ENCODE results near the gene ELN. TPM values are rescaled to one million over a fixed set of nuclear protein-coding genes. Genes with fewer than 3 reads are reported as not detected.
A peak's percentile ranks its signal among the peaks of the same experiment; 100 is the strongest.
"Not testable (repeated sequence)": the region's sequence is repeated elsewhere in the genome, so short reads cannot be mapped to it uniquely, and the experiment has no call there.

The ELN gene
- total RNA-seq, 1 experiment from 2014 or later: 0.20 TPM

DNA sequence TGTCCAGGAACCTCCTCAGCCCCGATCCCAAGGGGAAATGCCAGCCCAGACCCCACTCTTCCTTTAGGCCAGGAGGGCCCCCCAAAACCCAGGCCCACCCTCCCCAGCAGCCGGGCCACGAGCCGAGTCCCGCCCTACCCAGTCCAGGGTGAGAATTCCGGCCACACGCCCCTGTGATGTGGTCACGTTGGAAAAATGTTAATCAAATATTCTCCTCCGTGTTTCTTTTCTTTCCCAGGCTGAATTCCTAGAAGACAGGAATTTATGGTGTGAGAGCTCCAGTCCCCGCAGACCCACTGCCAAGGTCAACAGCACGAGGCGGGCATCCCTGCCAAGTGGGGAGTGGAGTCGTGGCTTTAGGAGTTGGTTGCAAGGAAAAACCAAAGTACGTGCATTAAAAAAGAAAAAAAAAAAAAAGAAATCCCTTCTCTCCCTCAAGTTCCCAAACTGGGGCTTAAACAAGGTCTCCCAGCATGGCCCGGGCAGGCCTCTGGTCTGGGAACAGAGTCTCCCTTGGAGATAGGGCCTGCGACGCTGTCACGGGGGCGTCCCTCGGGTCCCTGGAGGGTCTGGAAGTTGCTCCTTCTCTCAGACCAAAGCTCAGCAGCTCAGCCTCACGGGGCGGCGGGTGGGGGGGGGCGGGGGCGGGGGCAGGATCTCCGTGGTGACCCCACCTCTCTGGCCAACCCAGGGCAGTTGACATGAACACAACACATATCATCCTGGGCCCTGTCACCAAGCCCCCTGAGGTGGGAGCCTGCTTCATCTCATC lies 28.1 kb upstream of the ELN start:
- in situ Hi-C loops (cut with HindIII; ENCODE audit: low sequenced_read_pairs): loop anchor here (25.0 kb wide), 1 partner anchor 138 kb away; the partner anchor contains the start of gene TMEM270
- DNase-seq (ENCODE audit: low spot score): no peak

DNA sequence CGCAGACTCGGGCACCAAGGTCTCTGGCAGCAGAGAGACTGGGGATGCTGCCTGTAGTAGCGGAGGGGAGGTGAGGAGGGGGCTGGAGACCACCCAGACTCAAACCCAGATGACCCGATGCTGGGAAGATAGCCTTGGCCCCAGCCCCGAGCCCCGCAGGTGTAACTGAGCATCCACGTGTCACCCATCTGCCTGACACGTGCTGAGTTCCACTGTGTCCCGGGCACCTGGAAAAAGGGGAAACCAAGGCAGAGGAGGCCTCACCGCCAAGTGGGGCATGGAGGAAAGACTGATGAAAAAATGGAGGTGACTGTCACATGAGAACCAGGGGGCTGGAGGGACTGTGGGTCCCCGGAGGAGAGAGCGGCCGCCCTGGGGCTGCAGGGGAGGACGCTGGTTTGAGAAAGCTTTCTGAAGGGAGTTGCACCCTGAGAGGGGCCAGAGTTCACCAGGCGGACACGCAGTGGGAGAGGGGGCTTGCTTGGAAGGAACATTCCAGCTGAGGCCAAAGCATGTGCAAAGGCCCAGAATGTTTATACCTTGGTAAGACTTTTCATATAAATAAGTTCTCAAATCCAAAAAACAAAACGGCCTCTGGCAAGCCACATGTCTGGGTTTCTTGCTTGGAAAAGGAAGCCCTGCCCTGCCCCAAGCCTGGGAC lies 27.4 kb upstream of the ELN start:
- in situ Hi-C loops (cut with HindIII; ENCODE audit: low sequenced_read_pairs): loop anchor here (25.0 kb wide), 1 partner anchor 138 kb away; the partner anchor contains the start of gene TMEM270
- DNase-seq (ENCODE audit: low spot score): no peak

DNA sequence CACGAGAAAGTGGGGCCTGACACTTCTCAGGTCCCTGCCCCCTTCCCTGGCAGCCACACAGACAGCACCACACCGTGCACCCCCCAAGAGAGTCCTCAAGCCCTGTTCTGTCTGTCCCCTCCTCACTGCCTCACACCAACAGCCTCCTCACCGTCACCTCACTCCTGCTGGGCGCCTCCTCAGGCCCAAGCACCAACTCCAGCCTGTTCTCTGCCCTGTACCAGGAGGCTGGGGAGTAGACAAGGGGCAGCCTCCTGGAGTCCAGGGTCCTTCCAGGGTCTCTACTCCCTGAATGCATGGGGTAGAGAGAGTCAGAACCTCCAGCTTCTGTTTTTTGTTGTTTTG lies 26.9 kb upstream of the ELN start:
- DNase-seq (ENCODE audit: low spot score): no peak
- in situ Hi-C loops (cut with HindIII; ENCODE audit: low sequenced_read_pairs): loop anchor here (25.0 kb wide), 1 partner anchor 139 kb away; the partner anchor contains the start of gene TMEM270

DNA sequence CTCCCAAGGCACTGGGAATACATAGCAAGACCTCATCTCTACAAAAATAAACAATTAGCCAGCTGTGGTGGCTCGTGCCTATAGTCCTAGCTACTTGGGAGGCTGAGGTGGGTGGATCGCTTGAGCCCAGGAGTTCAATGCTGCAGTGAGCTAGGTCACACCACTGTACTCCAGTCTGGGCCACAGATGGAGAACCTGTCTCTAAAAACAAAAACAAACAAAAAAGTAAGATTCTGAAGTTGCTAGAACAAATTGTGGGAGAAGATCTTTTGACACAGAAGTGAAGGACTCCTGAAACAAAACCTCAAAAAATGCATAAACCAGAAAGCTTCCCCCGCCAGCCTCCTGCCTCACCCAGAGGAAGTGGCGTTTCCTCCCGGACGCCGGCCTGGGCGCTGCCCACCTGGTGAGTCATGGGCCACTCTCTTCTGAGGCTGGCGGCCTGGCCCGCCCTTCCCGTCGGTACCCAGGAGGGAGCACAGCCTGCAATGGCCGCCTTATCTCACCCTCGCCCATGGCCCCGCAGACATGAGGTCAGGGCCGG lies 25.4 kb upstream of the ELN start:
- no peak for DNase-seq (ENCODE audit: low spot score)
- in situ Hi-C loops (cut with HindIII; ENCODE audit: low sequenced_read_pairs): loop anchor here (25.0 kb wide), 1 partner anchor 140 kb away; the partner anchor contains the start of gene TMEM270

DNA sequence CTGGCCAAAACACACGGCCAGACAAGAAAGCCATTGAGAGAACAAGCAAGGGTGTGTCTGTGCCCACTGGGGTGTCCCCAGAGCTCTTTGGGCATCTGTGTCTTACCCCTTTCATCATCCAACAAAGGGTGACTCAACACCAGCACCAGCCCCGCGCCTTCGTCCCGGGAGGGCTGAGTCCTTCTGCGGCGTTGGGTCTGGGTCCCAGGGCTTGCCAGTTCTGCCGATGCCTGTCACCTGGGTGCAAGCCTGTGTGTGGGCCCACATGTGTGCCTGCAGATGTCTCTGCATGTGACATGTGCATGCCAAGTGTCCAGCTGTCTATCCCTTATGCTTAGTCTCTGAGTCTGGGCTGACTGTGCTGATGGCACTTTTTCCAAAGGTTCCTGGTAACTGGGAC lies 24.4 kb upstream of the ELN start:
- in situ Hi-C loops (cut with HindIII; ENCODE audit: low sequenced_read_pairs): loop anchor here (25.0 kb wide), 1 partner anchor 141 kb away; the partner anchor contains the start of gene TMEM270
- no peak for DNase-seq (ENCODE audit: low spot score)

GRCh38 chr7:74006032-74006431 lies 21.9 kb upstream of the ELN start:
- in situ Hi-C loops (cut with HindIII; ENCODE audit: low sequenced_read_pairs): loop anchor here (25.0 kb wide), 1 partner anchor 144 kb away; the partner anchor contains the start of gene TMEM270
- no peak for DNase-seq (ENCODE audit: low spot score)

DNA sequence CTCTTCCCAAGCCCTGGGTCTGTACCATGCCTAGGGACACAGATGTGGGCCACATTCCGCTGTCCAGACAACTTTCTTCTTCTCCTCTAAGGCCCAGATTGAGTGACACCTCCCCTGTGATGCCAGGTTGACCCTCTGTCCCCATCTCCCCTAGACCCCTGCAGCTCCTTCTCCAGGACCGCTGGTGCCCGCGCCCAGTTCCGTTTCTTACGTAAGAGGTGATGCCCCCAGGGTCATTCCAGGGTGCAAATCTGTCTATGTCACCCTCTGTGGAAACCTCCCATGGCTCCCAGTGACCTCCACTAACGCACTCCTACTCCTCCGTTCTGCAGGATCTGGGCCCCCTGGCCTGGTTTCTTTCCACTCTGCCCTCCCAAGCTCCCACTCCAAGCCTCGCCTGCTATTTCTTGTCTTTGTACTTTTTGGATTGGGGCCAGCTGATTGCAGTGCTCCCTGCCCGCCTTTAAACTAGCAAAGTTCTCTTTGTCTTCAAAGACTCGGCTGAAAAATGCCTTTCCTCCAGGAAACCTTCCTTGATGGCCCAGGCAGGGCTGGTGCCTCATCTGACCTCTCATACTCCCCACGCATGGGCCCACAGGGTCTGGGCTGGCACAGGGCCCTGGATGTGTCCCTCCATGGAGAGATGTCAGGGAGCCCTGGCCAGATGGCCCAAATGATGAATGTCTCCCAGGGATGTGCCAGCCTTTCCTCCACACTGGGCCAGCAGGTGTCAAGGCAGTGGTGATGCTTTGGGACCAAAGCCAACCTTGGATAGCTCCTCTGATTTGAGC lies 21.3 kb upstream of the ELN start:
- peak; percentile 37 for DNase-seq (ENCODE audit: low spot score)
- in situ Hi-C loops (cut with HindIII; ENCODE audit: low sequenced_read_pairs): loop anchor here (25.0 kb wide), 1 partner anchor 144 kb away; the partner anchor contains the start of gene TMEM270

DNA sequence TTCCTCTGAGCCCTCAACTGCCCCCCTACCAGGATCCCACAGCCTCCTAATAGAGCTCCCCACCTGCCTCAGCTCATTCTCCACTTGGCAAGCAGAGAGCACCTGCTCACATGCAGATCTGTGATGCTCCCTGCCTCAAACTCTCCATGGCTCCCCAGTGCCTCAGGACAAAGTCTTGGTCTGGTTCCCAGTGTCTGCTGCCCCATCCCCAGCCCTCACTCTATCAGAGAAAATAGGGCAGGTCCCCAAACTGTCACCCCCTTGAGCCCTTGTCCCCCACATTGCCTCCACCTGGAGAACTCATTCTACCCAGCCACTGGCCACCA lies 20.8 kb upstream of the ELN start:
- in situ Hi-C loops (cut with HindIII; ENCODE audit: low sequenced_read_pairs): loop anchor here (25.0 kb wide), 1 partner anchor 145 kb away; the partner anchor contains the start of gene TMEM270
- DNase-seq (ENCODE audit: low spot score): no peak

GRCh38 chr7:74008687-74009086 lies 19.3 kb upstream of the ELN start:
- in situ Hi-C loops (cut with HindIII; ENCODE audit: low sequenced_read_pairs): loop anchor here (25.0 kb wide), 1 partner anchor 146 kb away; the partner anchor contains the start of gene TMEM270
- no peak for DNase-seq (ENCODE audit: low spot score)

GRCh38 chr7:74009719-74010118 lies 18.3 kb upstream of the ELN start:
- DNase-seq (ENCODE audit: low spot score): no peak
- in situ Hi-C loops (cut with HindIII; ENCODE audit: low sequenced_read_pairs): loop anchor here (25.0 kb wide), 1 partner anchor 147 kb away; the partner anchor contains the start of gene TMEM270

- in situ Hi-C loops (cut with HindIII; ENCODE audit: low sequenced_read_pairs): loop anchor here (25.0 kb wide), 1 partner anchor 148 kb away; the partner anchor contains the start of gene TMEM270
- DNase-seq (ENCODE audit: low spot score): no peak
Measured at GRCh38 chr7:74010407-74010806, 17.6 kb upstream of the ELN start.

DNA sequence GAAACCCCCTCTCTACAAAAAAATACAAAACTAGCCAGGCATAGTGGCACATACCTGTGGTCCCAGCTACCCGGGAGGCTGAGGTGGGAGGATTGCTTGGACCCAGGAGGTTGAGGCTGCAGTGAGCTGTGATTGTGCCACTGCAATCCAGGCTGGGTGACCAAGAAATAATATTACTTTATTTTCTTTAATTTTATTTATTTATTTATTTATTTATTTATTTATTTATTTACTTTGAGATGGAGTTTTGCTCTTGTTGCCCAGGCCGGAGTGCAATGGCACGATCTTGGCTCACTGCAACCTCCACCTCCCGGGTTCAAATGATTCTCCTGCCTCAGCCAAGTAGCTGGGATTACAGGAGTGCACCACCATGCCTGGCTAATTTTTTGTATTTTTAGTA lies 16.6 kb upstream of the ELN start:
- not testable (repeated sequence) for DNase-seq (ENCODE audit: low spot score)
- in situ Hi-C loops (cut with HindIII; ENCODE audit: low sequenced_read_pairs): loop anchor here (25.0 kb wide), 1 partner anchor 149 kb away; the partner anchor contains the start of gene TMEM270

DNA sequence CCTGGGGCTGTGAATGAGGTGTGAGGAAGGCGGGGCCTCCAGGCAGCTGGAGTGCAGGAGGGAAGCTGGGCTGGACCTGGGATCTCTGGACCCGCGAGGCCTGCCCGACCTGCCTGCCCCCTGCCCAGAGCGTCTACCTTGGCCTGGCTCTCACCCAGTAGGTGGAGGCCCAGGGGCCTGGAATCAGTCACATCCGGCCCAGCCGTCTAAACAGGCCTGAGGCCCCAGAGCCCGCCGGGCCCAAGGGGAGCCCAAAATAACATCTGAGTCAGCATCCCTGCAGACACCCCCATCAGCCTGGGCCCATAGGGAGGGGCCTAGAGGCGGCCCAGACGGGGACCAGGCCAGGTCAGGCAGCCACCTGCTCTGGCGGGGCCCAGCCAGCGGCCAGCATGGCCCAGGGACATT lies 15.1 kb upstream of the ELN start:
- no peak for DNase-seq (ENCODE audit: low spot score)
- in situ Hi-C loops (cut with HindIII; ENCODE audit: low sequenced_read_pairs): loop anchor here (25.0 kb wide), 1 partner anchor 151 kb away; the partner anchor contains the start of gene TMEM270

DNA sequence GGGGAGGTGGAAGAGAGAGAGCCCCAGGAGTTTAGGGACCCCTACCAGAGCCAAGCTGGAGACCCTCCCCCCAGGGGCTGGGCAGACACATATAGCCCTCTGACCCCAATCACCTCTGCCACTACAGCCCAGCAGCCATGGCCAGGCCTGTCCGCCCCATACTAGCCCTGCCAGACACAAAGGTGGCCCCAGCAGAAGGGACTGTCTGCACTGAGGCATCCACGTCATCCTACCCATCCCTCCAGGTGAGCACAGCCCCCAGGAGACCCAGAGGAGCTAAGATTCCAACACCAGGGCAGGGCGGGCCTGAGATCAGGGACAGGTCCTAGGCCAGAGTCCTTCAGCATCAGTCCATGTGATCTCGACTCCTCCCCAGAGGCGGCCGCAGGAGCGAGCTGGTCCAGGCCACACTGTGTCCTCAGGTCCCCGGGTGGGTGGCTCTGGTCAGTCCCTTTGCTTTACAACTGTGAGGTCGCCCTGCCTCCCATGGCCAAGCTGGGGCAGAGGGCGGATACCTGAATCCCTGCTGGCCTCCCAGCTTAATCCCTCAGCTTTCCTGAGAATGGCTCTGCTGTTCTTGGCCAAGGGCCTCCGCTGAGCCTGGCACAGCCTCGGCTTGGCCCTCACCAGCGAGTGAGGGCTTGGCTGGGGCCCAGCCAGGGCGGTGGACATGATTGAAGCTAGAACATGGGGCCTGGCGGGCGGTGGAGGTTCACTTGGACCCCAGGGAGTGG lies 14.3 kb upstream of the ELN start:
- in situ Hi-C loops (cut with HindIII; ENCODE audit: low sequenced_read_pairs): loop anchor here (25.0 kb wide), 1 partner anchor 151 kb away; the partner anchor contains the start of gene TMEM270
- DNase-seq (ENCODE audit: low spot score): peak; percentile 91

GRCh38 chr7:74014931-74015330 lies 13.0 kb upstream of the ELN start:
- no peak for DNase-seq (ENCODE audit: low spot score)
- in situ Hi-C loops (cut with HindIII; ENCODE audit: low sequenced_read_pairs): loop anchor here (25.0 kb wide), 1 partner anchor 153 kb away; the partner anchor contains the start of gene TMEM270

DNA sequence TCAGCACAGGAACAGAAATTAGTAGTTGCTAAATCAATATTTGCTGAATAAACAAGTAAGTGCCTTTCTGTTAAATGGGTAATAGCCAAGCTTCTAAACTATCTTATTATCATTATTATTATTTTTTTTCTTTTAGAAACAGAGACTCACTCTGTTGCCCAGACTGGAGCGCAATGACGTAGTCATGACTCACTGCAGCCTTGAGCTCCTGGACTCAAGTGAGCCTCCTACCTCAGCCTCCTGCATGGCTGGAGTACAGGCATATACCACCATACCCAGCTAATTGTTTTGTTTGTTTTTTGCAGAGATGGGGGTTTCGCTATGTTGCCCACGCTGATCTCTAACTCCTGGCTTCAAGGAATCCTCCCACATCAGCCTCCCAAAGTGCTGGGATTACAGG lies 12.3 kb upstream of the ELN start:
- in situ Hi-C loops (cut with HindIII; ENCODE audit: low sequenced_read_pairs): loop anchor here (25.0 kb wide), 1 partner anchor 153 kb away; the partner anchor contains the start of gene TMEM270
- DNase-seq (ENCODE audit: low spot score): no peak

- DNase-seq (ENCODE audit: low spot score): no peak
Measured at GRCh38 chr7:74017125-74017524, 10.8 kb upstream of the ELN start.

More at GRCh38 chr7:74017125-74017524, 10.8 kb upstream of the ELN start:
- in situ Hi-C loops (cut with HindIII; ENCODE audit: low sequenced_read_pairs): loop anchor here (25.0 kb wide), 1 partner anchor 155 kb away; the partner anchor contains the start of gene TMEM270
